Measurements from ENCODE around the gene DMRTB1. TPM values are rescaled to one million over a fixed set of nuclear protein-coding genes. Genes with fewer than 3 reads are reported as not detected.

DMRTB1 gene
- total RNA-seq, 1 donor from 2014 or later = not detected

GRCh38 chr1:53516181-53516580 is 57.0 kb downstream of the DMRTB1 start:
- DNase-seq (ENCODE audit: low spot score) = no peak
- TF ChIP-seq CTCF (IDR thresholded peaks at IDR 0.05) = no peak
- peaks cover 37% of the 10 kb centered on the region for H3K36me3 Mint-ChIP-seq (ENCODE audit: low read depth)
- no peak overlapping the region for H3K27ac Mint-ChIP-seq (ENCODE audit: unreplicated experiment)
- H3K4me3 Mint-ChIP-seq (ENCODE audit: unreplicated experiment) = no peak overlapping the region
- H3K9me3 Mint-ChIP-seq (ENCODE audit: low read depth) = no peaks in the 10 kb centered on the region
- H3K4me1 Mint-ChIP-seq (ENCODE audit: low read depth) = peaks cover 37% of the 10 kb centered on the region
- H3K27me3 Mint-ChIP-seq (ENCODE audit: low read depth) = peaks cover 2% of the 10 kb centered on the region

Other genes with a start within 250 kb of the DMRTB1 start
- 39.7 to 49.3 TPM (median 41.6 TPM) in 3 replicates for gene CZIB, start 238.8 kb upstream of the DMRTB1 start, total RNA-seq
- gene MAGOH, start 220.9 kb upstream of the DMRTB1 start, total RNA-seq = 27.2 to 32.6 TPM (median 29.0 TPM) in 3 replicates
- 7.1 to 14.5 TPM (median 8.3 TPM) in 3 replicates for gene LRP8, start 131.3 kb upstream of the DMRTB1 start, total RNA-seq

Measured in chondrocyte (in vitro differentiated cells).